Lower leg skin (tissue), 4 donors: Measurements from ENCODE around the gene DPP6. TPM values are rescaled to one million over a fixed set of nuclear protein-coding genes. Genes with fewer than 3 reads are reported as not detected.

Source experiments
- DNase-seq, 2 donors: peaks; one replicate each; pipeline ENCODE4 v3.0.0-alpha.2; 2019; ENCODE audit warnings: low spot score in 2 of 2
- H3K4me3 ChIP-seq: fragments of 200-600 bp; sonication (generic); 2 replicates; pipeline ENCODE4 v1.5.1; 2017; ENCODE audit warnings: mild to moderate bottlenecking, low read depth; ENCODE audit not compliant: poor library complexity, severe bottlenecking
- POLR2A ChIP-seq, 2 donors: fragments of 450-650 bp; IDR thresholded peaks; one replicate each; pipeline ENCODE4 v1.6.1; 2016 to 2017; ENCODE audit warnings: antibody characterized with exemption in 2 of 2, mild to moderate bottlenecking in 1 of 2, moderate library complexity in 1 of 2
- WGBS, 2 donors: methylation state at CpG; one replicate each; pipeline ENCODE4 v1.1.5; 2018; 5-methylcytosine and 5-hydroxymethylcytosine counted together
- intact Hi-C: fragments of 100-400 bp; cut with DNase I; formaldehyde crosslinking; loops from one replicate; pipeline ENCODE4 v1.15.0; 2023; ENCODE audit warnings: low total_unique reads
- total RNA-seq, 4 donors: library from RNA; depleted of rRNA; stranded (reverse); fragments of >200 nt; gene quantifications; one replicate each; pipeline ENCODE4 v1.1.0, GENCODE V29; 2016
- TF ChIP-seq, protein P1 (sequence below), 3 donors: fragments of 450-650 bp; IDR thresholded peaks; one replicate each; pipeline ENCODE4 v1.5.1; 2016; ENCODE audit warnings: antibody characterized with exemption in 3 of 3, mild to moderate bottlenecking in 3 of 3, moderate library complexity in 2 of 3

Gene DPP6
- total RNA-seq, 4 donors from 2014 or later = 1.0 to 4.5 (median 2.9) TPM

DNA sequence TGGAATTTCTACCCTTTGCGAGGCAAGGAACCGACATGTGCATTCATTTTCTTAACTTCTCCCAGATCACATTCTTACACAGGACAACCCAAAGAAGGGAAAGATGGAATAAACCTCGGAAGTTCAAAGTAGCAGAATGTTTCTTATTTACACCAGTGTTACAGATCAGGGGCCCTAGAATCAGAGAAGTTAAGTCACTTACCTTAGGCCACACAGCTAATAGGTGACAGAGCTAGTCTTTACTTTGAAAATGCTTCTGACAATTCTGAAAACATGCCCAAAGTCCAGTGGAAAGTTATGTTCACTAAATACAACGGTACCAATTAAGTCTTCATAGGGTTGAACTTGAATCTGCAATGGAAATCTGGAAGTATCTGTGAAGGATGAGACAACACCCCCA lies 437.7 kb downstream of the DPP6 start:
- no peak for DNase-seq
- 76 to 80% methylated on average over 4 of the region's 4 CpGs for whole genome bisulfite sequencing, 2 donors
- no peak for TF ChIP-seq POLR2A (IDR thresholded peaks at IDR 0.05)
- TF ChIP-seq, protein P1, sequence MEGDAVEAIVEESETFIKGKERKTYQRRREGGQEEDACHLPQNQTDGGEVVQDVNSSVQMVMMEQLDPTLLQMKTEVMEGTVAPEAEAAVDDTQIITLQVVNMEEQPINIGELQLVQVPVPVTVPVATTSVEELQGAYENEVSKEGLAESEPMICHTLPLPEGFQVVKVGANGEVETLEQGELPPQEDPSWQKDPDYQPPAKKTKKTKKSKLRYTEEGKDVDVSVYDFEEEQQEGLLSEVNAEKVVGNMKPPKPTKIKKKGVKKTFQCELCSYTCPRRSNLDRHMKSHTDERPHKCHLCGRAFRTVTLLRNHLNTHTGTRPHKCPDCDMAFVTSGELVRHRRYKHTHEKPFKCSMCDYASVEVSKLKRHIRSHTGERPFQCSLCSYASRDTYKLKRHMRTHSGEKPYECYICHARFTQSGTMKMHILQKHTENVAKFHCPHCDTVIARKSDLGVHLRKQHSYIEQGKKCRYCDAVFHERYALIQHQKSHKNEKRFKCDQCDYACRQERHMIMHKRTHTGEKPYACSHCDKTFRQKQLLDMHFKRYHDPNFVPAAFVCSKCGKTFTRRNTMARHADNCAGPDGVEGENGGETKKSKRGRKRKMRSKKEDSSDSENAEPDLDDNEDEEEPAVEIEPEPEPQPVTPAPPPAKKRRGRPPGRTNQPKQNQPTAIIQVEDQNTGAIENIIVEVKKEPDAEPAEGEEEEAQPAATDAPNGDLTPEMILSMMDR (IDR thresholded peaks at IDR 0.05) = no peak
- intact Hi-C loops = loop anchor here (10.0 kb wide), 1 partner anchor 65 kb away; no protein-coding TSS in a partner anchor
- no peak overlapping the region for H3K4me3 ChIP-seq

- TF ChIP-seq, protein P1 (IDR thresholded peaks at IDR 0.05) = no peak
- no peak for TF ChIP-seq POLR2A (IDR thresholded peaks at IDR 0.05)
- intact Hi-C loops = no loop called here
- 80 to 83% methylated on average over 5 of the region's 5 CpGs for WGBS, 2 donors
- DNase-seq = no peak
- H3K4me3 ChIP-seq = no peak overlapping the region
These were observed 441.4 kb downstream of the DPP6 start for GRCh38 chr7:154493594-154493993.

GRCh38 chr7:154497751-154498150 lies 445.6 kb downstream of the DPP6 start:
- no peak for DNase-seq
- no peak overlapping the region for H3K4me3 ChIP-seq
- intact Hi-C loops = no loop called here
- TF ChIP-seq, protein P1 (IDR thresholded peaks at IDR 0.05) = no peak
- TF ChIP-seq POLR2A (IDR thresholded peaks at IDR 0.05) = no peak
- 59 to 65% methylated on average over 4 of the region's 4 CpGs for WGBS, 2 donors

DNA sequence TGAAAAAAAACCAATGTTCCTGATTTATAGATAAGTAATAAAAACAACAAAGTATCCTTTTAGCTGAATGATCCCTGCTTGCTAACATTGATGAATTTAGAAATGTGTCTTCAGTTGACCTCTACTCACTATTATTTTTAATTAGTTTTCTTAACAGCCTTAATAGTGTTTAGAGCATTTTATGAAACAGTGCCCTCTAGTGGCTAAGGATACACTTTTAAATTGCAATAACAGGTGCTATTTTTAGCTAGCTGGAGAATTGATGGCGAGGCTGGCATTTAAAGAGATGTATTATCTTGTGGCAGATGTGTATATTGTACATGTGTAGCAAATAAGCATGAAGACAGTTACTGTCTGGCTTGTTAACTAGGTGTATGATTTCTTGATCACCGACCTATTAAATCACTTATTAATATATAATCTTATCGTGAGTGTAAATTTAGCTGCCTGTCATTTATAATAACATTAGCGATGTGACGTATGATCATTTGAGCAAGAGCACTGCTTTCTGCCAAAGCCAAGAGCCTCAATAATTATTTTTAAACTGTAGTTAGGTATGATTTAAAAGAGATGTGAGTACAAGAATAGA lies 451.9 kb downstream of the DPP6 start:
- 45 to 55% methylated on average over 5 of the region's 5 CpGs for WGBS, 2 donors
- no peak for DNase-seq
- TF ChIP-seq, protein P1 (IDR thresholded peaks at IDR 0.05) = no peak
- TF ChIP-seq POLR2A (IDR thresholded peaks at IDR 0.05) = no peak
- H3K4me3 ChIP-seq = no peak overlapping the region
- intact Hi-C loops = no loop called here

DNA sequence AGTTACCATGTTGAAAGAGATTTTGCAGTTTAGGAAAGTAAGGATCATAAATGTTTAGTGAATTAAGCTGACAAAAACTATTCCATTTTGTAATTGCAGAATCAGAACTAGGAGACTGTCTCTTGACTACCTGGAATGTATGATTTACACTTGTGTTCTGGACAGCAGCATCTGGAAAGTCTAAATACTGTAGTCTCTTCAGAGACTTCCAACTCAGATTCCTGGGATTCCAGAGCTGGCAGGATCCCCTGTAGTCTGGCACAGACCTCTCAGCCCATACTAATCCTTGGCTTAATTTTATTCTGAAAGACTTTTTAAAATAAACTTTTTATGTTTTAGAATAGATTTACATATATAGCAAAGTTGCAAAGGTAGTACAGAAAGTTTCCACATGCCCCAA lies 452.7 kb downstream of the DPP6 start:
- intact Hi-C loops = no loop called here
- DNase-seq = no peak
- H3K4me3 ChIP-seq = no peak overlapping the region
- TF ChIP-seq, protein P1 (IDR thresholded peaks at IDR 0.05) = no peak
- no peak for TF ChIP-seq POLR2A (IDR thresholded peaks at IDR 0.05)

DNA sequence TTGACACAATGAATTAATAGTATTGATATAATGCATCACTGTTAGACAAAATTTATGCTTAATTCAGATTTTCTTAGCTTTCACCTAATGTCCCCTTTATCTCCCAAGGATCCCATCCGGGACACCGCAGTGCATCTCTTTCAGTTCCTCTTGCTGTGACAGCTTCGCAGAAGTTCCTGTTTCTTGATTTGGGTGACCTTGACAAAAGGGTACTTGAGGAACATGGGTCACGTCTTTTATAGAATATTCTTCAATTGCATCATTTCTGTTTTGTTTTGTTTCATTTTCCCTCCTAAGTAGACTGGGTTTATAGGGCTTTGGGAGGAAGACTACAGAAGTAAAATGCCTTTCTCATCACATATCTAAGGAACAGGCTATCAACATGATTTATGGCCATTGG lies 453.2 kb downstream of the DPP6 start:
- H3K4me3 ChIP-seq = no peak overlapping the region
- DNase-seq = no peak
- WGBS, 2 donors = 60 to 72% methylated on average over 4 of the region's 4 CpGs
- TF ChIP-seq, protein P1 (IDR thresholded peaks at IDR 0.05) = no peak
- no peak for TF ChIP-seq POLR2A (IDR thresholded peaks at IDR 0.05)
- intact Hi-C loops = no loop called here
